Measurements from ENCODE around the gene SWAP70. TPM values are rescaled to one million over a fixed set of nuclear protein-coding genes. Genes with fewer than 3 reads are reported as not detected.

SWAP70 gene
- total and polyA plus RNA-seq, 2 experiments from 2014 or later, result 30.3 to 33.3 TPM

DNA sequence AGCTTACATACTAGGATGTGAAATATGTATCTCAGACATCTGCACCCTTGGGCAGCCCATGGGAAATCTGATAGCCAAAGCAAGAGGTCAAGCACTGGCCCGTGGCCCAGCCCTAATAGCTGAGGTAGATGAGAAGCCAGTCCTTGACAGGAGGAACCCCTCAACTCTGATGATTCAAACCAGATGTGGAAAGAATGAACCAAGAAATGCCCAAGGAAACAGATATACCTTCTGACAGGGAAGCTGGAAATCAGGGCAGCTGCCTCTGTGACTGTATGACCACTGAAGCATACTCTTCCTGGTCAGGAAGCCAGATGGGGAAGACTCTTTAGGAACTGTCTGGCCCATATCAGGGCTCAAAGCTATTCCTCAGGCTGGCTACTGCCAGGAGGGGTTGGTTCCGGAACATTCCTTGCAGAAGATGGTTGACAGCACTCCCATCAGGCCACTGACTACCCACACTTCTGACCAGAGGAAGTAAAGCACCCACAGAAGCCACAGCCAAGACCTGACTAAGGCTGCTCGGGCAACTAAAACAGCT lies 124.2 kb downstream of the SWAP70 start:
- Mint-ChIP-seq H3K27me3 (ENCODE audit: insufficient read depth, low read depth, poor library complexity) (peaks cover 2% of the 10 kb centered on the region), H3K36me3 (ENCODE audit: low read depth) (peaks cover 26% of the 10 kb centered on the region; the same call in 2 of the 3 replicates), H3K9me3 (no peaks in the 10 kb centered on the region; the same call in 2 of the 3 replicates), H3K4me1 (peaks cover 5% of the 10 kb centered on the region; the same call in 2 of the 3 replicates), H3K4me3 (no peak overlapping the region), H3K27ac (no peak overlapping the region)
- Histone ChIP-seq H2AFZ (no peak overlapping the region), H3K4me1 (ENCODE audit: insufficient read depth) (0 out of 2 replicates have a peak, but pooled peaks cover 3% of the 10 kb centered on the region), H4K20me1 (replicated peaks; ENCODE audit: insufficient read depth) (no peaks in the 10 kb centered on the region), H3K9me2 (ENCODE audit: insufficient read depth) (no peaks in the 10 kb centered on the region), H3K4me2 (no peak overlapping the region), H3K4me3 (no peak overlapping the region), H3F3A (replicated peaks; ENCODE audit: low read depth) (no peaks in the 10 kb centered on the region), H3K27ac (ENCODE audit: low read depth) (no peak overlapping the region), H3K79me2 (replicated peaks; ENCODE audit: insufficient read depth) (no peaks in the 10 kb centered on the region), H3K27me3 (ENCODE audit: insufficient read depth) (no peaks in the 10 kb centered on the region), H3K36me3 (ENCODE audit: insufficient read depth) (peaks cover 12% of the 10 kb centered on the region)
- no peak for ATAC-seq
- no peak for DNase-seq (ENCODE audit: low spot score)
- TF ChIP-seq, protein P1, sequence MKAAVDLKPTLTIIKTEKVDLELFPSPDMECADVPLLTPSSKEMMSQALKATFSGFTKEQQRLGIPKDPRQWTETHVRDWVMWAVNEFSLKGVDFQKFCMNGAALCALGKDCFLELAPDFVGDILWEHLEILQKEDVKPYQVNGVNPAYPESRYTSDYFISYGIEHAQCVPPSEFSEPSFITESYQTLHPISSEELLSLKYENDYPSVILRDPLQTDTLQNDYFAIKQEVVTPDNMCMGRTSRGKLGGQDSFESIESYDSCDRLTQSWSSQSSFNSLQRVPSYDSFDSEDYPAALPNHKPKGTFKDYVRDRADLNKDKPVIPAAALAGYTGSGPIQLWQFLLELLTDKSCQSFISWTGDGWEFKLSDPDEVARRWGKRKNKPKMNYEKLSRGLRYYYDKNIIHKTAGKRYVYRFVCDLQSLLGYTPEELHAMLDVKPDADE (IDR thresholded peaks at IDR 0.05), result no peak

- H3K27ac Mint-ChIP-seq, result peak overlapping the region; percentile 62; the same call in 1 of the 2 replicates
- Histone ChIP-seq H3K4me1 (ENCODE audit: insufficient read depth) (0 out of 2 replicates have a peak, but pooled peaks cover 3% of the 10 kb centered on the region), H3K4me3 (no peak overlapping the region), H4K20me1 (replicated peaks; ENCODE audit: insufficient read depth) (no peaks in the 10 kb centered on the region), H3K4me2 (no peak overlapping the region), H3F3A (replicated peaks; ENCODE audit: low read depth) (no peaks in the 10 kb centered on the region), H3K36me3 (ENCODE audit: insufficient read depth) (peaks cover 10% of the 10 kb centered on the region), H3K27me3 (ENCODE audit: insufficient read depth) (no peaks in the 10 kb centered on the region), H3K9me2 (ENCODE audit: insufficient read depth) (no peaks in the 10 kb centered on the region), H3K27ac (ENCODE audit: low read depth) (no peak overlapping the region), H3K79me2 (replicated peaks; ENCODE audit: insufficient read depth) (no peaks in the 10 kb centered on the region), H2AFZ (no peak overlapping the region)
- no peak for DNase-seq (ENCODE audit: low spot score)
- H3K36me3 Mint-ChIP-seq (ENCODE audit: low read depth), result peaks cover 26% of the 10 kb centered on the region; the same call in 2 of the 3 replicates
- peaks cover 2% of the 10 kb centered on the region for H3K27me3 Mint-ChIP-seq (ENCODE audit: insufficient read depth, low read depth, poor library complexity)
- H3K4me1 Mint-ChIP-seq, result peaks cover 5% of the 10 kb centered on the region; the same call in 2 of the 3 replicates
- H3K9me3 Mint-ChIP-seq, result no peaks in the 10 kb centered on the region; the same call in 2 of the 3 replicates
- peak; percentile 61 for ATAC-seq
- no peak for TF ChIP-seq EZH2phosphoT487 (IDR thresholded peaks at IDR 0.05; ENCODE audit: unreplicated experiment)
- TF ChIP-seq, protein P2, sequence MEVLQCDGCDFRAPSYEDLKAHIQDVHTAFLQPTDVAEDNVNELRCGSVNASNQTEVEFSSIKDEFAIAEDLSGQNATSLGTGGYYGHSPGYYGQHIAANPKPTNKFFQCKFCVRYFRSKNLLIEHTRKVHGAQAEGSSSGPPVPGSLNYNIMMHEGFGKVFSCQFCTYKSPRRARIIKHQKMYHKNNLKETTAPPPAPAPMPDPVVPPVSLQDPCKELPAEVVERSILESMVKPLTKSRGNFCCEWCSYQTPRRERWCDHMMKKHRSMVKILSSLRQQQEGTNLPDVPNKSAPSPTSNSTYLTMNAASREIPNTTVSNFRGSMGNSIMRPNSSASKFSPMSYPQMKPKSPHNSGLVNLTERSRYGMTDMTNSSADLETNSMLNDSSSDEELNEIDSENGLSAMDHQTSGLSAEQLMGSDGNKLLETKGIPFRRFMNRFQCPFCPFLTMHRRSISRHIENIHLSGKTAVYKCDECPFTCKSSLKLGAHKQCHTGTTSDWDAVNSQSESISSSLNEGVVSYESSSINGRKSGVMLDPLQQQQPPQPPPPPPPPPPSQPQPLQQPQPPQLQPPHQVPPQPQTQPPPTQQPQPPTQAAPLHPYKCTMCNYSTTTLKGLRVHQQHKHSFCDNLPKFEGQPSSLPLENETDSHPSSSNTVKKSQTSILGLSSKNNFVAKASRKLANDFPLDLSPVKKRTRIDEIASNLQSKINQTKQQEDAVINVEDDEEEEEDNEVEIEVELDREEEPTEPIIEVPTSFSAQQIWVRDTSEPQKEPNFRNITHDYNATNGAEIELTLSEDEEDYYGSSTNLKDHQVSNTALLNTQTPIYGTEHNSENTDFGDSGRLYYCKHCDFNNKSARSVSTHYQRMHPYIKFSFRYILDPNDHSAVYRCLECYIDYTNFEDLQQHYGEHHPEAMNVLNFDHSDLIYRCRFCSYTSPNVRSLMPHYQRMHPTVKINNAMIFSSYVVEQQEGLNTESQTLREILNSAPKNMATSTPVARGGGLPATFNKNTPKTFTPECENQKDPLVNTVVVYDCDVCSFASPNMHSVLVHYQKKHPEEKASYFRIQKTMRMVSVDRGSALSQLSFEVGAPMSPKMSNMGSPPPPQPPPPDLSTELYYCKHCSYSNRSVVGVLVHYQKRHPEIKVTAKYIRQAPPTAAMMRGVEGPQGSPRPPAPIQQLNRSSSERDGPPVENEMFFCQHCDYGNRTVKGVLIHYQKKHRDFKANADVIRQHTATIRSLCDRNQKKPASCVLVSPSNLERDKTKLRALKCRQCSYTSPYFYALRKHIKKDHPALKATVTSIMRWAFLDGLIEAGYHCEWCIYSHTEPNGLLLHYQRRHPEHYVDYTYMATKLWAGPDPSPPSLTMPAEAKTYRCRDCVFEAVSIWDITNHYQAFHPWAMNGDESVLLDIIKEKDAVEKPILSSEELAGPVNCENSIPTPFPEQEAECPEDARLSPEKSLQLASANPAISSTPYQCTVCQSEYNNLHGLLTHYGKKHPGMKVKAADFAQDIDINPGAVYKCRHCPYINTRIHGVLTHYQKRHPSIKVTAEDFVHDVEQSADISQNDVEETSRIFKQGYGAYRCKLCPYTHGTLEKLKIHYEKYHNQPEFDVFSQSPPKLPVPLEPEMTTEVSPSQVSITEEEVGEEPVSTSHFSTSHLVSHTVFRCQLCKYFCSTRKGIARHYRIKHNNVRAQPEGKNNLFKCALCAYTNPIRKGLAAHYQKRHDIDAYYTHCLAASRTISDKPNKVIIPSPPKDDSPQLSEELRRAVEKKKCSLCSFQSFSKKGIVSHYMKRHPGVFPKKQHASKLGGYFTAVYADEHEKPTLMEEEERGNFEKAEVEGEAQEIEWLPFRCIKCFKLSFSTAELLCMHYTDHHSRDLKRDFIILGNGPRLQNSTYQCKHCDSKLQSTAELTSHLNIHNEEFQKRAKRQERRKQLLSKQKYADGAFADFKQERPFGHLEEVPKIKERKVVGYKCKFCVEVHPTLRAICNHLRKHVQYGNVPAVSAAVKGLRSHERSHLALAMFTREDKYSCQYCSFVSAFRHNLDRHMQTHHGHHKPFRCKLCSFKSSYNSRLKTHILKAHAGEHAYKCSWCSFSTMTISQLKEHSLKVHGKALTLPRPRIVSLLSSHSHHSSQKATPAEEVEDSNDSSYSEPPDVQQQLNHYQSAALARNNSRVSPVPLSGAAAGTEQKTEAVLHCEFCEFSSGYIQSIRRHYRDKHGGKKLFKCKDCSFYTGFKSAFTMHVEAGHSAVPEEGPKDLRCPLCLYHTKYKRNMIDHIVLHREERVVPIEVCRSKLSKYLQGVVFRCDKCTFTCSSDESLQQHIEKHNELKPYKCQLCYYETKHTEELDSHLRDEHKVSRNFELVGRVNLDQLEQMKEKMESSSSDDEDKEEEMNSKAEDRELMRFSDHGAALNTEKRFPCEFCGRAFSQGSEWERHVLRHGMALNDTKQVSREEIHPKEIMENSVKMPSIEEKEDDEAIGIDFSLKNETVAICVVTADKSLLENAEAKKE (CRISPR knock-in tag; IDR thresholded peaks at IDR 0.05), result no peak
- TF ChIP-seq, protein P3, sequence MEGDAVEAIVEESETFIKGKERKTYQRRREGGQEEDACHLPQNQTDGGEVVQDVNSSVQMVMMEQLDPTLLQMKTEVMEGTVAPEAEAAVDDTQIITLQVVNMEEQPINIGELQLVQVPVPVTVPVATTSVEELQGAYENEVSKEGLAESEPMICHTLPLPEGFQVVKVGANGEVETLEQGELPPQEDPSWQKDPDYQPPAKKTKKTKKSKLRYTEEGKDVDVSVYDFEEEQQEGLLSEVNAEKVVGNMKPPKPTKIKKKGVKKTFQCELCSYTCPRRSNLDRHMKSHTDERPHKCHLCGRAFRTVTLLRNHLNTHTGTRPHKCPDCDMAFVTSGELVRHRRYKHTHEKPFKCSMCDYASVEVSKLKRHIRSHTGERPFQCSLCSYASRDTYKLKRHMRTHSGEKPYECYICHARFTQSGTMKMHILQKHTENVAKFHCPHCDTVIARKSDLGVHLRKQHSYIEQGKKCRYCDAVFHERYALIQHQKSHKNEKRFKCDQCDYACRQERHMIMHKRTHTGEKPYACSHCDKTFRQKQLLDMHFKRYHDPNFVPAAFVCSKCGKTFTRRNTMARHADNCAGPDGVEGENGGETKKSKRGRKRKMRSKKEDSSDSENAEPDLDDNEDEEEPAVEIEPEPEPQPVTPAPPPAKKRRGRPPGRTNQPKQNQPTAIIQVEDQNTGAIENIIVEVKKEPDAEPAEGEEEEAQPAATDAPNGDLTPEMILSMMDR (conservative IDR thresholded peaks at IDR 0.05; ENCODE audit: low read depth in 2 of 2), result no peak
- TF ChIP-seq, protein P4, sequence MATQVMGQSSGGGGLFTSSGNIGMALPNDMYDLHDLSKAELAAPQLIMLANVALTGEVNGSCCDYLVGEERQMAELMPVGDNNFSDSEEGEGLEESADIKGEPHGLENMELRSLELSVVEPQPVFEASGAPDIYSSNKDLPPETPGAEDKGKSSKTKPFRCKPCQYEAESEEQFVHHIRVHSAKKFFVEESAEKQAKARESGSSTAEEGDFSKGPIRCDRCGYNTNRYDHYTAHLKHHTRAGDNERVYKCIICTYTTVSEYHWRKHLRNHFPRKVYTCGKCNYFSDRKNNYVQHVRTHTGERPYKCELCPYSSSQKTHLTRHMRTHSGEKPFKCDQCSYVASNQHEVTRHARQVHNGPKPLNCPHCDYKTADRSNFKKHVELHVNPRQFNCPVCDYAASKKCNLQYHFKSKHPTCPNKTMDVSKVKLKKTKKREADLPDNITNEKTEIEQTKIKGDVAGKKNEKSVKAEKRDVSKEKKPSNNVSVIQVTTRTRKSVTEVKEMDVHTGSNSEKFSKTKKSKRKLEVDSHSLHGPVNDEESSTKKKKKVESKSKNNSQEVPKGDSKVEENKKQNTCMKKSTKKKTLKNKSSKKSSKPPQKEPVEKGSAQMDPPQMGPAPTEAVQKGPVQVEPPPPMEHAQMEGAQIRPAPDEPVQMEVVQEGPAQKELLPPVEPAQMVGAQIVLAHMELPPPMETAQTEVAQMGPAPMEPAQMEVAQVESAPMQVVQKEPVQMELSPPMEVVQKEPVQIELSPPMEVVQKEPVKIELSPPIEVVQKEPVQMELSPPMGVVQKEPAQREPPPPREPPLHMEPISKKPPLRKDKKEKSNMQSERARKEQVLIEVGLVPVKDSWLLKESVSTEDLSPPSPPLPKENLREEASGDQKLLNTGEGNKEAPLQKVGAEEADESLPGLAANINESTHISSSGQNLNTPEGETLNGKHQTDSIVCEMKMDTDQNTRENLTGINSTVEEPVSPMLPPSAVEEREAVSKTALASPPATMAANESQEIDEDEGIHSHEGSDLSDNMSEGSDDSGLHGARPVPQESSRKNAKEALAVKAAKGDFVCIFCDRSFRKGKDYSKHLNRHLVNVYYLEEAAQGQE (IDR thresholded peaks at IDR 0.05; ENCODE audit: unreplicated experiment), result no peak
- TF ChIP-seq, protein P1 (IDR thresholded peaks at IDR 0.05), result no peak
- H3K4me3 Mint-ChIP-seq, result no peak overlapping the region
These were observed 126.0 kb downstream of the SWAP70 start for GRCh38 chr11:9789910-9790309.
